Peyer's patch (tissue), 4 donors: ENCODE data around the gene TRIM8.

Source experiments
- POLR2A ChIP-seq, 2 donors: fragments of 450-650 bp; IDR thresholded peaks; one replicate each; pipeline ENCODE4 v1.5.1; 2017; ENCODE audit warnings: antibody characterized with exemption in 2 of 2, mild to moderate bottlenecking in 2 of 2, moderate library complexity in 2 of 2
- TF ChIP-seq, protein P1 (sequence below), 6 experiments: fragments of 450-650 bp in 4 of 6; fragments of 200-600 bp in 2 of 6; sonication (generic) in 1 of 6; IDR thresholded peaks; one replicate each; pipeline ENCODE4 v1.5.1; 2017 to 2019; ENCODE audit warnings: antibody characterized with exemption in 6 of 6, mild to moderate bottlenecking in 3 of 6, moderate library complexity in 1 of 6

DNA sequence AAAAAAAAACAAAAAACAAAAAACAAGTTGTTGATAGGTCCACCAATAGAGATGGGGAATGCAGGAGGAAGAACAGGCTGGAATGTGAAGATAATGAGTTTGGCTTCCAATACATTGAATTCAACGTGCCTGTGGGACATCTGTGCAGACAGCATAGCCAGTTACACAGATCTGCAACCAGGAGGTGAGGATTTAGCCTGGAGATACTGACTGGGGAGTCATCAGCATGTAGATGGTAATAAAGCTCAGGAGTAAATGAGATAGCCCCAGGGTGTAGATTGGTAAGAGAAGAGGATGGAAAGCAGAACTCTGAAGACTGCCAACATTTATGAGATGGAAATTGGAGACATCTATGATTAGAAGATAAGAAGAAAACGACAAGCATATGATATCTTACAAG is 4.7 kb upstream of the TRIM8 start:
- TF ChIP-seq, protein P1, sequence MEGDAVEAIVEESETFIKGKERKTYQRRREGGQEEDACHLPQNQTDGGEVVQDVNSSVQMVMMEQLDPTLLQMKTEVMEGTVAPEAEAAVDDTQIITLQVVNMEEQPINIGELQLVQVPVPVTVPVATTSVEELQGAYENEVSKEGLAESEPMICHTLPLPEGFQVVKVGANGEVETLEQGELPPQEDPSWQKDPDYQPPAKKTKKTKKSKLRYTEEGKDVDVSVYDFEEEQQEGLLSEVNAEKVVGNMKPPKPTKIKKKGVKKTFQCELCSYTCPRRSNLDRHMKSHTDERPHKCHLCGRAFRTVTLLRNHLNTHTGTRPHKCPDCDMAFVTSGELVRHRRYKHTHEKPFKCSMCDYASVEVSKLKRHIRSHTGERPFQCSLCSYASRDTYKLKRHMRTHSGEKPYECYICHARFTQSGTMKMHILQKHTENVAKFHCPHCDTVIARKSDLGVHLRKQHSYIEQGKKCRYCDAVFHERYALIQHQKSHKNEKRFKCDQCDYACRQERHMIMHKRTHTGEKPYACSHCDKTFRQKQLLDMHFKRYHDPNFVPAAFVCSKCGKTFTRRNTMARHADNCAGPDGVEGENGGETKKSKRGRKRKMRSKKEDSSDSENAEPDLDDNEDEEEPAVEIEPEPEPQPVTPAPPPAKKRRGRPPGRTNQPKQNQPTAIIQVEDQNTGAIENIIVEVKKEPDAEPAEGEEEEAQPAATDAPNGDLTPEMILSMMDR (IDR thresholded peaks at IDR 0.05): no peak
- TF ChIP-seq POLR2A (IDR thresholded peaks at IDR 0.05): no peak
